Raji (cell line): Measurements from ENCODE around the gene SLC1A4.

Source experiments
- POLR2A ChIP-seq: IDR thresholded peaks from 2 replicates; pipeline ENCODE4 v1.6.1; 2011; ENCODE audit warnings: low read depth, low read length, control low read depth; ENCODE audit not compliant: insufficient read depth

SLC1A4 gene

DNA sequence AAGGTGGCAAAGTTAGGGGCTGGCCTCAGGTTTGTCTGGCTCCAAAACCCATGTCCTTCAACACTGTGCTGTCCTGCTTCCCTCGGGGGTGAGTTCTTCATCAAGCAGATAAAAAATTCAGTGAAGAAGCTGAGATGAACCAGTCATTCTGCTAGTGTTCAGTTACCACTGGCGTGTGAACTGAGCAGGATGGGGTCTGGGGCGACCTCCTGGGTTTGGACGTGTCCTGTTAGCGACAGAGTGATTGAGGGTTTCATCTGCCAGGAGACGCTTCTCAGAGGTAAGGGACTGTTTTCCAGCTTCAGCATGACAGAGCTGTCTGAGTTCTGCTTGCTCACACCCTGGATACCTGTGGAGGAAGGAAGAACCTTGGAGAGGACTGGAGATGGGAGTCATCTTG is 81.7 kb downstream of the SLC1A4 start:
- no peak for TF ChIP-seq POLR2A

DNA sequence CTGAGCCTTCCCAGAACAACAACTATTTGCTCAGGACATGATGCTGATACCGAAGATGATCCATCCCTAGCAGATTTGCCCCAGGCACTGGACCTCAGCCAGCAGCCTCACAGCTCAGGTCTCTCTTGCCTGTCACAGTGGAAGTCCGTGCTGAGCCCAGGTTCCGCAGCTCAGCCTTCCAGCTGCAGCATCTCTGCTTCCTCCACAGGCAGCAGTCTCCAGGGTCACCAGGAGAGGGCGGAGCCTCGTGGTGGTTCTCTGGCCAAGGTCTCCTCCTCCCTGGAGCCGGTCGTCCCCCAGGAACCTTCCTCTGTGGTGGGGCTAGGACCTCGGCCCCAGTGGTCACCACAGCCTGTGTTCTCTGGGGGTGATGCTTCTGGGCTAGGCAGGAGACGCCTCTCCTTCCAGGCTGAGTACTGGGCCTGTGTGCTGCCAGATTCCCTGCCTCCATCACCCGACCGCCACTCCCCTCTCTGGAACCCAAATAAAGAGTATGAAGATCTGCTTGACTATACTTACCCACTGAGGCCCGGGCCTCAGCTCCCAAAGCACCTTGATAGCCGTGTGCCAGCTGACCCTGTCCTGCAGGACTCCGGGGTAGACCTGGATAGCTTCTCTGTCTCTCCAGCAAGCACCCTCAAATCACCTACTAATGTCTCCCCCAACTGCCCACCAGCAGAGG is 82.4 kb downstream of the SLC1A4 start:
- no peak for TF ChIP-seq POLR2A

DNA sequence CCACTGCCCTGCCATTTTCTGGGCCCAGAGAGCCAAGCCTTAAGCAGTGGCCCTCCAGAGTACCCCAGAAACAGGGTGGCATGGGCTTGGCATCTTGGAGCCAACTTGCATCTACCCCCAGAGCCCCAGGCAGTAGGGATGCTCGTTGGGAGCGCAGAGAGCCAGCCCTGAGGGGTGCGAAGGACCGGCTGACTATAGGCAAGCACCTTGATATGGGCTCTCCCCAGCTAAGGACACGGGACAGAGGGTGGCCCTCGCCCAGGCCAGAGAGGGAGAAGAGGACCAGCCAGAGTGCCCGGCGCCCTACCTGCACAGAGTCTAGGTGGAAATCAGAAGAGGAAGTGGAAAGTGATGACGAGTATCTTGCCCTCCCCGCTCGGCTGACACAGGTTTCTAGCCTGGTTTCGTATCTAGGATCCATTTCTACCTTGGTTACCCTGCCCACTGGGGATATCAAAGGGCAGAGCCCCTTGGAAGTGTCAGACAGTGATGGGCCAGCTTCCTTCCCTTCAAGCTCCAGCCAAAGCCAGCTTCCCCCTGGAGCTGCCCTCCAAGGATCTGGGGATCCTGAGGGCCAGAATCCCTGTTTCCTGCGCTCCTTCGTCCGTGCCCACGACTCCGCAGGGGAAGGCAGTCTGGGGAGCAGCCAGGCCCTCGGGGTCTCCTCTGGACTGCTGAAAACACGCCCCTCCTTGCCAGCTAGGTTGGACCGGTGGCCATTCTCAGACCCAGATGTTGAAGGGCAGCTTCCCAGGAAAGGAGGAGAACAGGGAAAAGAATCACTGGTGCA is 83.2 kb downstream of the SLC1A4 start:
- TF ChIP-seq POLR2A, result no peak
